HepG2 (cell line): ENCODE results near the gene GRIN3B.
A peak's percentile ranks its signal among the peaks of the same experiment; 100 is the strongest.

Experiments
- ATF1 ChIP-seq: IDR thresholded peaks from 2 replicates; pipeline ENCODE4 v1.6.1; 2016; ENCODE audit warnings: mild to moderate bottlenecking, control low read depth
- GABPA ChIP-seq, 2 experiments: IDR thresholded peaks; 2 replicates each; pipeline ENCODE4 v1.6.1; 2011 to 2016; ENCODE audit warnings: low read depth in 2 of 2, low read length in 1 of 2, missing biosample characterization in 1 of 2, missing genetic modification characterization in 1 of 2
- POLR2A ChIP-seq, 2 experiments: IDR thresholded peaks; 2 replicates each; pipeline ENCODE4 v1.6.1; 2011; ENCODE audit warnings: low read depth in 2 of 2, low read length in 2 of 2, mild to moderate bottlenecking in 1 of 2, moderate library complexity in 1 of 2; ENCODE audit not compliant: insufficient read depth in 1 of 2
- PPARG ChIP-seq: conservative IDR thresholded peaks from 2 replicates; pipeline ENCODE4 v1.6.1; 2016; ENCODE audit warnings: missing biosample characterization, missing genetic modification reagents
- RFX1 ChIP-seq: fragments of 450-650 bp; IDR thresholded peaks from 2 replicates; pipeline ENCODE4 v1.6.1; 2017
- TEAD2 ChIP-seq: sonication (generic); formaldehyde crosslinking; IDR thresholded peaks from 2 replicates; pipeline ENCODE4 v1.9.0; 2021; ENCODE audit warnings: missing genetic modification reagents
- ZBTB21 ChIP-seq: sonication (generic); formaldehyde crosslinking; IDR thresholded peaks from 2 replicates; pipeline ENCODE4 v1.4.0; 2020; ENCODE audit warnings: missing genetic modification reagents
- ZNF121 ChIP-seq: sonication (generic); formaldehyde crosslinking; IDR thresholded peaks from 2 replicates; pipeline ENCODE4 v1.5.0; 2020; ENCODE audit warnings: mild to moderate bottlenecking, missing genetic modification reagents
- ZNF263 ChIP-seq: sonication (generic); formaldehyde crosslinking; IDR thresholded peaks from 2 replicates; pipeline ENCODE4 v1.4.0; 2020; ENCODE audit warnings: missing genetic modification reagents
- ZNF510 ChIP-seq: sonication (generic); formaldehyde crosslinking; IDR thresholded peaks from 2 replicates; pipeline ENCODE4 v1.4.0; 2020; ENCODE audit warnings: low read depth, mild to moderate bottlenecking, missing genetic modification reagents
- ZNF614 ChIP-seq: IDR thresholded peaks from 2 replicates; pipeline ENCODE4 v1.6.1; 2018; ENCODE audit warnings: missing biosample characterization, missing genetic modification reagents, inconsistent platforms, borderline replicate concordance
- TF ChIP-seq, protein P1 (sequence below): sonication (generic); formaldehyde crosslinking; IDR thresholded peaks from 2 replicates; pipeline ENCODE4 v1.5.0; 2020; ENCODE audit warnings: mild to moderate bottlenecking, missing genetic modification reagents, moderate library complexity
- TF ChIP-seq, protein P2 (sequence below): sonication (generic); formaldehyde crosslinking; IDR thresholded peaks from 2 replicates; pipeline ENCODE4 v1.4.0; 2020; ENCODE audit warnings: missing genetic modification reagents

DNA sequence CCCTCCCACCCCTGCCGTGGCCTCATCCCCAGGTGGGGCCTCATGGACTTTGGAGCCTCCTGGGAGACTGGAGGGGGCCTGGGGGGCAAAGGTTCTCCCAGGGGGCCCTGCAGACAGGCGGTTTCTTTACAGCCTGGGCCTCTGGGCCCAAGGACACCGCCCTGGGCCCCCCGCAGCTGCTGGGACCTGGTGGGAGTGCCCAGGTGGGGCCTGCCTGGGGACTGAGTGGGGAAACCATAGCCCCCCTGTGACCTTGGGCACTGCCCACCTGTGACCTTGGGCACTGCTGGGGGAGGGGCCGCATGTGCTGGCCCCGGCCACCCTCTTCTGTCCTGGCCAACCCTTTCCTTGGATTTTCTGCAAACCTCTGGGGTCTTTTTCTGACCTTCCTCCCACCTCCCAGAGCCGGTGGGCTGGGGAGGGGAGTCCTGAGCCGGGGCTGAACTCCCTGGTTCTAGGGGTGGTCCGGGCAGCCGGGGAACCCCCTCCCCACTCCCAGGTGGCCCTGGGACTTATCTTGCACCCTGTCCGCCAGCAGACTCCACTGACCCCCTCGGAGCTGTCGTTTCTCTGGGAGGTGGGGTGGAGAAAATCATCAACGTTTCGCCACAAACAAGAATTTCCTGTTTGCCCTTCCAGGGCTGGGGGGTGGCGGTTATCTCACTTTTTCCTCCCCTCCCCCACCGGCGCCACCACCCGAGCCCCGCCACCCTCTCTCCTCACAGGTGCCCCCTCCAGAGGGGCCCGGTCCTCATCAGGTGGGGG is 47.4 kb upstream of the GRIN3B start:
- TF ChIP-seq, protein P1, sequence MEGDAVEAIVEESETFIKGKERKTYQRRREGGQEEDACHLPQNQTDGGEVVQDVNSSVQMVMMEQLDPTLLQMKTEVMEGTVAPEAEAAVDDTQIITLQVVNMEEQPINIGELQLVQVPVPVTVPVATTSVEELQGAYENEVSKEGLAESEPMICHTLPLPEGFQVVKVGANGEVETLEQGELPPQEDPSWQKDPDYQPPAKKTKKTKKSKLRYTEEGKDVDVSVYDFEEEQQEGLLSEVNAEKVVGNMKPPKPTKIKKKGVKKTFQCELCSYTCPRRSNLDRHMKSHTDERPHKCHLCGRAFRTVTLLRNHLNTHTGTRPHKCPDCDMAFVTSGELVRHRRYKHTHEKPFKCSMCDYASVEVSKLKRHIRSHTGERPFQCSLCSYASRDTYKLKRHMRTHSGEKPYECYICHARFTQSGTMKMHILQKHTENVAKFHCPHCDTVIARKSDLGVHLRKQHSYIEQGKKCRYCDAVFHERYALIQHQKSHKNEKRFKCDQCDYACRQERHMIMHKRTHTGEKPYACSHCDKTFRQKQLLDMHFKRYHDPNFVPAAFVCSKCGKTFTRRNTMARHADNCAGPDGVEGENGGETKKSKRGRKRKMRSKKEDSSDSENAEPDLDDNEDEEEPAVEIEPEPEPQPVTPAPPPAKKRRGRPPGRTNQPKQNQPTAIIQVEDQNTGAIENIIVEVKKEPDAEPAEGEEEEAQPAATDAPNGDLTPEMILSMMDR (CRISPR knock-in tag): peak; percentile 32; the same call in 1 of the 2 replicates
- no peak for TF ChIP-seq ZBTB21 (CRISPR knock-in tag)
- TF ChIP-seq TEAD2 (CRISPR knock-in tag): no peak
- TF ChIP-seq GABPA (IDR thresholded peaks at IDR 0.05; ENCODE audit: low read depth, low read length): no peak
- peak; percentile 60; the same call in 1 of the 2 replicates for TF ChIP-seq GABPA (CRISPR knock-in tag; IDR thresholded peaks at IDR 0.05; ENCODE audit: low read depth)
- TF ChIP-seq, protein P2, sequence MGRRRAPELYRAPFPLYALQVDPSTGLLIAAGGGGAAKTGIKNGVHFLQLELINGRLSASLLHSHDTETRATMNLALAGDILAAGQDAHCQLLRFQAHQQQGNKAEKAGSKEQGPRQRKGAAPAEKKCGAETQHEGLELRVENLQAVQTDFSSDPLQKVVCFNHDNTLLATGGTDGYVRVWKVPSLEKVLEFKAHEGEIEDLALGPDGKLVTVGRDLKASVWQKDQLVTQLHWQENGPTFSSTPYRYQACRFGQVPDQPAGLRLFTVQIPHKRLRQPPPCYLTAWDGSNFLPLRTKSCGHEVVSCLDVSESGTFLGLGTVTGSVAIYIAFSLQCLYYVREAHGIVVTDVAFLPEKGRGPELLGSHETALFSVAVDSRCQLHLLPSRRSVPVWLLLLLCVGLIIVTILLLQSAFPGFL (CRISPR knock-in tag): no peak
- peak; percentile 75 for TF ChIP-seq PPARG (CRISPR knock-in tag)
- peak; percentile 84 for TF ChIP-seq ZNF614
- TF ChIP-seq ATF1 (CRISPR knock-in tag): no peak
- TF ChIP-seq RFX1: no peak
- TF ChIP-seq ZNF263 (CRISPR knock-in tag): 0 out of 2 replicates have a peak, but pooled peaks have one; percentile 41
- TF ChIP-seq ZNF510 (CRISPR knock-in tag): no peak
- peak; percentile 55 to 59; a peak in 3 of 4 replicates for TF ChIP-seq POLR2A (IDR thresholded peaks at IDR 0.05; ENCODE audit: insufficient read depth in 1 of 2, low read depth in 2 of 2, low read length in 2 of 2)
- no peak for TF ChIP-seq ZNF121
